H9 (cell line): Measurements from ENCODE around the gene ETFRF1. TPM values are rescaled to one million over a fixed set of nuclear protein-coding genes. Genes with fewer than 3 reads are reported as not detected.

ENCODE experiments used
- DNase-seq: peaks from one replicate; pipeline ENCODE4 v3.0.0-alpha.2; 2017
- H2AFZ ChIP-seq: one replicate; pipeline ENCODE4 v1.6.1; 2013; ENCODE audit warnings: mild to moderate bottlenecking, low read length, control low read depth, moderate library complexity
- H2AK5ac ChIP-seq: 2 replicates; pipeline ENCODE4 v1.6.1; 2013; ENCODE audit warnings: low read length, control low read depth, mixed read lengths; ENCODE audit not compliant: insufficient read length
- H2BK120ac ChIP-seq: one replicate; pipeline ENCODE4 v1.6.1; 2013; ENCODE audit warnings: low read depth, mild to moderate bottlenecking, low read length, control low read depth, inconsistent platforms; ENCODE audit not compliant: poor library complexity, severe bottlenecking
- H2BK12ac ChIP-seq: 2 replicates; pipeline ENCODE4 v1.6.1; 2013; ENCODE audit warnings: low read length, control low read depth, mixed read lengths, low read depth; ENCODE audit not compliant: insufficient read length
- H2BK15ac ChIP-seq: 2 replicates; pipeline ENCODE4 v1.6.1; 2013; ENCODE audit warnings: low read depth, low read length, control low read depth
- H2BK20ac ChIP-seq: one replicate; pipeline ENCODE4 v1.6.1; 2013; ENCODE audit warnings: low read depth, mild to moderate bottlenecking, low read length, control low read depth, inconsistent platforms; ENCODE audit not compliant: poor library complexity, severe bottlenecking
- H2BK5ac ChIP-seq: 2 replicates; pipeline ENCODE4 v1.6.1; 2013; ENCODE audit warnings: low read length, control low read depth, mixed read lengths; ENCODE audit not compliant: insufficient read length
- H3K14ac ChIP-seq: 2 replicates; pipeline ENCODE4 v1.6.1; 2013; ENCODE audit warnings: low read length, control low read depth; ENCODE audit not compliant: insufficient read depth
- H3K18ac ChIP-seq: 2 replicates; pipeline ENCODE4 v1.6.1; 2013; ENCODE audit warnings: low read depth, mild to moderate bottlenecking, mixed read lengths, low read length, control low read depth; ENCODE audit not compliant: insufficient read length
- H3K23ac ChIP-seq: 2 replicates; pipeline ENCODE4 v1.6.1; 2013; ENCODE audit warnings: low read length, control low read depth, mixed read lengths, low read depth; ENCODE audit not compliant: insufficient read length
- H3K23me2 ChIP-seq: 2 replicates; pipeline ENCODE4 v1.6.1; 2013; ENCODE audit warnings: low read depth, mild to moderate bottlenecking, mixed read lengths, low read length, control low read depth; ENCODE audit not compliant: insufficient read length, poor library complexity, severe bottlenecking
- H3K27ac ChIP-seq: 2 replicates; pipeline ENCODE4 v1.5.1; 2013; ENCODE audit warnings: low read length, control low read depth, mixed read lengths, low read depth; ENCODE audit not compliant: insufficient read length
- H3K27me3 ChIP-seq: 2 replicates; pipeline ENCODE4 v1.6.1; 2013; ENCODE audit warnings: low read length, control low read depth, inconsistent platforms; ENCODE audit not compliant: insufficient read depth
- H3K4ac ChIP-seq: 2 replicates; pipeline ENCODE4 v1.6.1; 2013; ENCODE audit warnings: low read depth, mild to moderate bottlenecking, control low read depth, inconsistent platforms, low read length, moderate library complexity
- H3K4me1 ChIP-seq: 2 replicates; pipeline ENCODE4 v1.6.1; 2013; ENCODE audit warnings: low read length, control low read depth, inconsistent platforms; ENCODE audit not compliant: insufficient read depth
- H3K4me2 ChIP-seq: 2 replicates; pipeline ENCODE4 v1.6.1; 2013; ENCODE audit warnings: low read length, control low read depth, mixed read lengths; ENCODE audit not compliant: insufficient read length, insufficient read depth
- H3K56ac ChIP-seq: 2 replicates; pipeline ENCODE4 v1.6.1; 2013; ENCODE audit warnings: low read depth, mild to moderate bottlenecking, mixed read lengths, low read length, control low read depth; ENCODE audit not compliant: insufficient read length
- H3K79me1 ChIP-seq: 2 replicates; pipeline ENCODE4 v1.6.1; 2013; ENCODE audit warnings: low read depth, mild to moderate bottlenecking, moderate library complexity, low read length, control low read depth, inconsistent platforms; ENCODE audit not compliant: insufficient read depth, poor library complexity, severe bottlenecking
- H3K79me2 ChIP-seq: 2 replicates; pipeline ENCODE4 v1.6.1; 2013; ENCODE audit warnings: low read length, control low read depth, inconsistent platforms; ENCODE audit not compliant: insufficient read depth
- H3K9ac ChIP-seq: 2 replicates; pipeline ENCODE4 v1.6.1; 2013; ENCODE audit warnings: low read length, control low read depth, mixed read lengths; ENCODE audit not compliant: insufficient read length; ENCODE audit errors: extremely low read depth
- H3K9me3 ChIP-seq: one replicate; pipeline ENCODE4 v1.6.1; 2013; ENCODE audit warnings: low read depth, low read length, inconsistent platforms; ENCODE audit not compliant: control insufficient read depth
- H3T11ph ChIP-seq: one replicate; pipeline ENCODE4 v1.6.1; 2013; ENCODE audit warnings: mild to moderate bottlenecking, low read length, control low read depth, inconsistent platforms
- H4K20me1 ChIP-seq: one replicate; pipeline ENCODE4 v1.6.1; 2013; ENCODE audit not compliant: control insufficient read depth, insufficient read length, insufficient read depth
- H4K5ac ChIP-seq: 2 replicates; pipeline ENCODE4 v1.6.1; 2013; ENCODE audit warnings: low read depth, mild to moderate bottlenecking, mixed read lengths, low read length, control low read depth; ENCODE audit not compliant: insufficient read length
- H4K8ac ChIP-seq: replicated peaks from 2 replicates; pipeline ENCODE4 v1.6.1; 2013; ENCODE audit warnings: low read length, control low read depth, mixed read lengths, low read depth; ENCODE audit not compliant: insufficient read length
- H4K91ac ChIP-seq: 2 replicates; pipeline ENCODE4 v1.6.1; 2013; ENCODE audit warnings: low read depth, mild to moderate bottlenecking, moderate library complexity, mixed read lengths, low read length, control low read depth; ENCODE audit not compliant: insufficient read length
- H3K27ac Mint-ChIP-seq, 3 experiments: 2 replicates in 2 of 3; 3 replicates in 1 of 3; pipeline ENCODE4 v1.8.0; 2020 to 2021; ENCODE audit warnings: mixed read lengths in 3 of 3, mild to moderate bottlenecking in 1 of 3, moderate library complexity in 1 of 3
- H3K27me3 Mint-ChIP-seq: 2 replicates; pipeline ENCODE4 v1.8.0; 2021; ENCODE audit warnings: low read depth, mild to moderate bottlenecking, moderate library complexity, mixed read lengths
- H3K36me3 Mint-ChIP-seq, 3 experiments: 2 replicates in 2 of 3; 3 replicates in 1 of 3; pipeline ENCODE4 v1.8.0; 2020 to 2021; ENCODE audit warnings: low read depth in 3 of 3, mixed read lengths in 3 of 3; ENCODE audit not compliant: insufficient read depth in 1 of 3
- H3K4me1 Mint-ChIP-seq, 2 experiments: 2 replicates each; pipeline ENCODE4 v1.8.0; 2020; ENCODE audit warnings: mixed read lengths in 2 of 2
- H3K4me3 Mint-ChIP-seq, 2 experiments: 2 replicates in 1 of 2; 3 replicates in 1 of 2; pipeline ENCODE4 v1.8.0; 2020 to 2021; ENCODE audit warnings: mild to moderate bottlenecking in 2 of 2, mixed read lengths in 2 of 2, moderate library complexity in 1 of 2
- H3K9me3 Mint-ChIP-seq, 2 experiments: 2 replicates in 1 of 2; 3 replicates in 1 of 2; pipeline ENCODE4 v1.8.0; 2020; ENCODE audit warnings: mild to moderate bottlenecking in 2 of 2, mixed read lengths in 2 of 2, moderate library complexity in 1 of 2
- total RNA-seq: library from RNA; stranded (reverse); gene quantifications from 2 replicates; pipeline ENCODE4 v1.2.1, GENCODE V29; 2021
- TF ChIP-seq, protein P1 (sequence below): fragments of 200-600 bp; sonication (generic); conservative IDR thresholded peaks from 3 replicates; pipeline ENCODE4 v1.8.0; 2021; ENCODE audit warnings: antibody characterized with exemption, mild to moderate bottlenecking

ETFRF1 gene
- total RNA-seq, 1 experiment from 2014 or later = 7.6 TPM

GRCh38 chr12:25189656-25190055 is 5.4 kb upstream of the ETFRF1 start:
- no peak for DNase-seq
- Histone ChIP-seq H3K9ac (no peak overlapping the region), H3T11ph (no peak overlapping the region), H3K9me3 (no peaks in the 10 kb centered on the region), H3K18ac (no peak overlapping the region), H2BK120ac (no peak overlapping the region), H3K27ac (no peak overlapping the region), H4K20me1 (no peaks in the 10 kb centered on the region), H3K23ac (no peak overlapping the region), H3K79me2 (no peaks in the 10 kb centered on the region), H3K23me2 (peaks cover 2% of the 10 kb centered on the region), H4K91ac (no peak overlapping the region), H3K4me2 (no peak overlapping the region), H2AFZ (no peak overlapping the region), H4K8ac (no peak overlapping the region), H2BK12ac (no peak overlapping the region), H4K5ac (no peak overlapping the region), H3K4me1 (no peaks in the 10 kb centered on the region), H3K4ac (no peak overlapping the region), H3K79me1 (no peaks in the 10 kb centered on the region), H2BK20ac (no peak overlapping the region), H2AK5ac (no peak overlapping the region), H3K14ac (no peak overlapping the region), H2BK5ac (no peak overlapping the region), H2BK15ac (no peak overlapping the region), H3K27me3 (no peaks in the 10 kb centered on the region), H3K56ac (no peak overlapping the region)
- Mint-ChIP-seq H3K4me1 (peaks cover 4% of the 10 kb centered on the region in 2 experiments; a peak in 3 of 4 replicates), H3K4me3 (no peak overlapping the region), H3K36me3 (no peaks in the 10 kb centered on the region), H3K9me3 (no peaks in the 10 kb centered on the region), H3K27me3 (no peaks in the 10 kb centered on the region; the same call in 1 of the 2 replicates), H3K27ac (no peak overlapping the region)
- TF ChIP-seq, protein P1, sequence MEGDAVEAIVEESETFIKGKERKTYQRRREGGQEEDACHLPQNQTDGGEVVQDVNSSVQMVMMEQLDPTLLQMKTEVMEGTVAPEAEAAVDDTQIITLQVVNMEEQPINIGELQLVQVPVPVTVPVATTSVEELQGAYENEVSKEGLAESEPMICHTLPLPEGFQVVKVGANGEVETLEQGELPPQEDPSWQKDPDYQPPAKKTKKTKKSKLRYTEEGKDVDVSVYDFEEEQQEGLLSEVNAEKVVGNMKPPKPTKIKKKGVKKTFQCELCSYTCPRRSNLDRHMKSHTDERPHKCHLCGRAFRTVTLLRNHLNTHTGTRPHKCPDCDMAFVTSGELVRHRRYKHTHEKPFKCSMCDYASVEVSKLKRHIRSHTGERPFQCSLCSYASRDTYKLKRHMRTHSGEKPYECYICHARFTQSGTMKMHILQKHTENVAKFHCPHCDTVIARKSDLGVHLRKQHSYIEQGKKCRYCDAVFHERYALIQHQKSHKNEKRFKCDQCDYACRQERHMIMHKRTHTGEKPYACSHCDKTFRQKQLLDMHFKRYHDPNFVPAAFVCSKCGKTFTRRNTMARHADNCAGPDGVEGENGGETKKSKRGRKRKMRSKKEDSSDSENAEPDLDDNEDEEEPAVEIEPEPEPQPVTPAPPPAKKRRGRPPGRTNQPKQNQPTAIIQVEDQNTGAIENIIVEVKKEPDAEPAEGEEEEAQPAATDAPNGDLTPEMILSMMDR = no peak
